ENCODE measurements around the gene LRTM2. TPM values are rescaled to one million over a fixed set of nuclear protein-coding genes. Genes with fewer than 3 reads are reported as not detected.

LRTM2 gene
- total RNA-seq, 1 experiment from 2014 or later: not detected

DNA sequence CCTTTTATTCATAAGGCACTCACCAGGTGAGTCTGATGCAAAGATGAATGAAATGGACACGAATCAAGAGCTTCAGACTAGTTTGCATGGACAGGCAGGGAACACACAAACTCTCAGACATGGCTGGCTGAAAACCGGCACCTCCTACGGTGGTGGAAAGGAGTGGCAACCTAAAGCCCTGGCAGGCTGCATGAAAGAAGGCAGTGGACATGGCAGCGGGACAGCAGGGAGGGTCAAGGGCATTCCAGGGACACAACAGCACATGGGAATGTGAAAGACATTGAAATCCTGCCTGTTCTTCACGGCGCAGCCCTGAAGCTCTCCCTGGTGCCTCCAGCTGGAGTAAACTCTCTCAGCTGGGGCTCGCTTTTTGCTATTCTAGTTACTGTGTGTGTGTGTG lies 16.6 kb upstream of the LRTM2 start:
- no TSS peak for BruUV-seq (replicated peaks)
- in situ Hi-C loops (cut with HindIII; ENCODE audit: low pct_unique_long_range_greater_than_20kb, low sequenced_read_pairs): no loop called here
- Histone ChIP-seq H3K4me1 (ENCODE audit: control insufficient read depth, insufficient read depth, low read length) (no peaks in the 10 kb centered on the region), H3K27me3 (ENCODE audit: control insufficient read depth, insufficient read depth, low read length) (no peaks in the 10 kb centered on the region), H3K9me3 (ENCODE audit: control insufficient read depth, insufficient read depth, low read depth, low read length) (no peaks in the 10 kb centered on the region), H3K27ac (ENCODE audit: low read length) (no peak overlapping the region), H3K4me3 (ENCODE audit: low read depth in 2 of 2, low read length in 2 of 2) (no peak overlapping the region), H3K36me3 (ENCODE audit: control insufficient read depth, insufficient read depth, low read length) (no peaks in the 10 kb centered on the region)
- ATAC-seq: no peak
- DNase-seq (ENCODE audit: low read depth, low spot score): no peak
- intact Hi-C loops (cut with micrococcal nuclease; ENCODE audit: unreplicated experiment): no loop called here
- ChIA-PET CTCF (no interaction called here), POLR2A (no interaction called here)
- no peak for TF ChIP-seq TCF7L2 (IDR thresholded peaks at IDR 0.05; ENCODE audit: low read depth, low read length)
- TF ChIP-seq, protein P1, sequence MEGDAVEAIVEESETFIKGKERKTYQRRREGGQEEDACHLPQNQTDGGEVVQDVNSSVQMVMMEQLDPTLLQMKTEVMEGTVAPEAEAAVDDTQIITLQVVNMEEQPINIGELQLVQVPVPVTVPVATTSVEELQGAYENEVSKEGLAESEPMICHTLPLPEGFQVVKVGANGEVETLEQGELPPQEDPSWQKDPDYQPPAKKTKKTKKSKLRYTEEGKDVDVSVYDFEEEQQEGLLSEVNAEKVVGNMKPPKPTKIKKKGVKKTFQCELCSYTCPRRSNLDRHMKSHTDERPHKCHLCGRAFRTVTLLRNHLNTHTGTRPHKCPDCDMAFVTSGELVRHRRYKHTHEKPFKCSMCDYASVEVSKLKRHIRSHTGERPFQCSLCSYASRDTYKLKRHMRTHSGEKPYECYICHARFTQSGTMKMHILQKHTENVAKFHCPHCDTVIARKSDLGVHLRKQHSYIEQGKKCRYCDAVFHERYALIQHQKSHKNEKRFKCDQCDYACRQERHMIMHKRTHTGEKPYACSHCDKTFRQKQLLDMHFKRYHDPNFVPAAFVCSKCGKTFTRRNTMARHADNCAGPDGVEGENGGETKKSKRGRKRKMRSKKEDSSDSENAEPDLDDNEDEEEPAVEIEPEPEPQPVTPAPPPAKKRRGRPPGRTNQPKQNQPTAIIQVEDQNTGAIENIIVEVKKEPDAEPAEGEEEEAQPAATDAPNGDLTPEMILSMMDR (IDR thresholded peaks at IDR 0.05): no peak

DNA sequence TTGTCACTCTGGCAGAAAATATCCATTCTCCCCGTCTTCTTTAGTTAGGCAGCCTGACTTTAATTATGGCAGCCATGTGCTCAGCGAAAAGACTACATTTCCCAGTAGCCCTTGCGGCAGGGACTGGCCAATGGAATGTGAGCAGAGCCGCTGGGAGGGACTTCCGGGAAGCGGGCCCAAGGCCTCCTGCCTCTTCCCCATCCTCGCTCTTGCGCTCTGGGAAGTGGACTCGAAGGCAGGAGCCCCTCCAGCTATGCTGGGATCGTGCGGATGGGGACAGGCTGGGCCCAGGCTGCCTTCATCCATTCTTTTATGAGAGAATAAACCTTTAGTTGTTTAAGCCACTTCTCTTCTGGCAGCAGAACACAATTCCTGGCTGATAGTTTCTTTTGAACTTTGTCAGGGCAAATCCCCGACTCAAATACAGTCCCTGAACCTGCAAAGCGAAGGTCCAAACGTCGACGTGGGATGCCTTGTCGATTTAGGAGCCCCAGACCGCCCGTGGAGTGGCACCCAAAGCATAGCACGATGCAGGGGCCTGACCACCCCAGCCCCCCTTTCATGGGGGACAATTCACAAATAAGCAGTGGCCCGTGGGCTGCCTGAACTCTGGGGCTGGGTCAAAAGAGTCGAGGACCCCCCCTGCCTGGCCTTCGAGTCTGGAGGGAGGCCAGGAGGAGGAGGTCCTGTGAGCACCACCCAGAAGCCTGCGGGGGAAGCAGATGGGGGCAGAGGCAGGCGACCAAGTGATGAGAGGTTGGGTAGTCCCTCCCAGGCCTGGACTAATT lies 15.6 kb upstream of the LRTM2 start:
- DNase-seq (ENCODE audit: low read depth, low spot score) (no peak), ATAC-seq (peak; percentile 90)
- in situ Hi-C loops (cut with HindIII; ENCODE audit: low pct_unique_long_range_greater_than_20kb, low sequenced_read_pairs): no loop called here
- Histone ChIP-seq H3K4me3 (ENCODE audit: low read depth in 2 of 2, low read length in 2 of 2) (no peak overlapping the region), H3K36me3 (ENCODE audit: control insufficient read depth, insufficient read depth, low read length) (no peaks in the 10 kb centered on the region), H3K9me3 (ENCODE audit: control insufficient read depth, insufficient read depth, low read depth, low read length) (no peaks in the 10 kb centered on the region), H3K4me1 (ENCODE audit: control insufficient read depth, insufficient read depth, low read length) (no peaks in the 10 kb centered on the region), H3K27me3 (ENCODE audit: control insufficient read depth, insufficient read depth, low read length) (no peaks in the 10 kb centered on the region), H3K27ac (ENCODE audit: low read length) (peak overlapping the region; percentile 29; the same call in 1 of the 2 replicates)
- no peak for TF ChIP-seq POLR2AphosphoS5 (IDR thresholded peaks at IDR 0.05; ENCODE audit: low read depth, low read length)
- TF ChIP-seq, protein P2, sequence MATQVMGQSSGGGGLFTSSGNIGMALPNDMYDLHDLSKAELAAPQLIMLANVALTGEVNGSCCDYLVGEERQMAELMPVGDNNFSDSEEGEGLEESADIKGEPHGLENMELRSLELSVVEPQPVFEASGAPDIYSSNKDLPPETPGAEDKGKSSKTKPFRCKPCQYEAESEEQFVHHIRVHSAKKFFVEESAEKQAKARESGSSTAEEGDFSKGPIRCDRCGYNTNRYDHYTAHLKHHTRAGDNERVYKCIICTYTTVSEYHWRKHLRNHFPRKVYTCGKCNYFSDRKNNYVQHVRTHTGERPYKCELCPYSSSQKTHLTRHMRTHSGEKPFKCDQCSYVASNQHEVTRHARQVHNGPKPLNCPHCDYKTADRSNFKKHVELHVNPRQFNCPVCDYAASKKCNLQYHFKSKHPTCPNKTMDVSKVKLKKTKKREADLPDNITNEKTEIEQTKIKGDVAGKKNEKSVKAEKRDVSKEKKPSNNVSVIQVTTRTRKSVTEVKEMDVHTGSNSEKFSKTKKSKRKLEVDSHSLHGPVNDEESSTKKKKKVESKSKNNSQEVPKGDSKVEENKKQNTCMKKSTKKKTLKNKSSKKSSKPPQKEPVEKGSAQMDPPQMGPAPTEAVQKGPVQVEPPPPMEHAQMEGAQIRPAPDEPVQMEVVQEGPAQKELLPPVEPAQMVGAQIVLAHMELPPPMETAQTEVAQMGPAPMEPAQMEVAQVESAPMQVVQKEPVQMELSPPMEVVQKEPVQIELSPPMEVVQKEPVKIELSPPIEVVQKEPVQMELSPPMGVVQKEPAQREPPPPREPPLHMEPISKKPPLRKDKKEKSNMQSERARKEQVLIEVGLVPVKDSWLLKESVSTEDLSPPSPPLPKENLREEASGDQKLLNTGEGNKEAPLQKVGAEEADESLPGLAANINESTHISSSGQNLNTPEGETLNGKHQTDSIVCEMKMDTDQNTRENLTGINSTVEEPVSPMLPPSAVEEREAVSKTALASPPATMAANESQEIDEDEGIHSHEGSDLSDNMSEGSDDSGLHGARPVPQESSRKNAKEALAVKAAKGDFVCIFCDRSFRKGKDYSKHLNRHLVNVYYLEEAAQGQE (IDR thresholded peaks at IDR 0.05; ENCODE audit: insufficient read depth in 1 of 2, low read depth in 2 of 2, low read length in 1 of 2): no peak
- TF ChIP-seq SIN3A (IDR thresholded peaks at IDR 0.05; ENCODE audit: borderline replicate concordance, insufficient read depth, low read depth, low read length): no peak
- TF ChIP-seq TCF7L2 (IDR thresholded peaks at IDR 0.05; ENCODE audit: low read depth, low read length): no peak
- TF ChIP-seq, protein P1 (IDR thresholded peaks at IDR 0.05): no peak
- BruUV-seq (replicated peaks): no TSS peak
- ChIA-PET POLR2A (no interaction called here), CTCF (no interaction called here)
- intact Hi-C loops (cut with micrococcal nuclease; ENCODE audit: unreplicated experiment): no loop called here
